WI38 (cell line): ENCODE data around the gene ZNF770.
A peak's percentile ranks its signal among the peaks of the same experiment; 100 is the strongest.

Experiments used
- H3K4me3 ChIP-seq: 2 replicates; pipeline ENCODE4 v1.5.1; 2011; ENCODE audit warnings: low read depth, mild to moderate bottlenecking, control low read depth, low read length
- TF ChIP-seq, protein P1 (sequence below): IDR thresholded peaks from 2 replicates; pipeline ENCODE4 v1.5.1; 2012; ENCODE audit warnings: low read depth, mild to moderate bottlenecking, control low read depth, low read length

Gene ZNF770, protein sequence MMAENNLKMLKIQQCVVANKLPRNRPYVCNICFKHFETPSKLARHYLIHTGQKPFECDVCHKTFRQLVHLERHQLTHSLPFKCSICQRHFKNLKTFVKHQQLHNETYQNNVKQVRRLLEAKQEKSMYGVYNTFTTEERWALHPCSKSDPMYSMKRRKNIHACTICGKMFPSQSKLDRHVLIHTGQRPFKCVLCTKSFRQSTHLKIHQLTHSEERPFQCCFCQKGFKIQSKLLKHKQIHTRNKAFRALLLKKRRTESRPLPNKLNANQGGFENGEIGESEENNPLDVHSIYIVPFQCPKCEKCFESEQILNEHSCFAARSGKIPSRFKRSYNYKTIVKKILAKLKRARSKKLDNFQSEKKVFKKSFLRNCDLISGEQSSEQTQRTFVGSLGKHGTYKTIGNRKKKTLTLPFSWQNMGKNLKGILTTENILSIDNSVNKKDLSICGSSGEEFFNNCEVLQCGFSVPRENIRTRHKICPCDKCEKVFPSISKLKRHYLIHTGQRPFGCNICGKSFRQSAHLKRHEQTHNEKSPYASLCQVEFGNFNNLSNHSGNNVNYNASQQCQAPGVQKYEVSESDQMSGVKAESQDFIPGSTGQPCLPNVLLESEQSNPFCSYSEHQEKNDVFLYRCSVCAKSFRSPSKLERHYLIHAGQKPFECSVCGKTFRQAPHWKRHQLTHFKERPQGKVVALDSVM

DNA sequence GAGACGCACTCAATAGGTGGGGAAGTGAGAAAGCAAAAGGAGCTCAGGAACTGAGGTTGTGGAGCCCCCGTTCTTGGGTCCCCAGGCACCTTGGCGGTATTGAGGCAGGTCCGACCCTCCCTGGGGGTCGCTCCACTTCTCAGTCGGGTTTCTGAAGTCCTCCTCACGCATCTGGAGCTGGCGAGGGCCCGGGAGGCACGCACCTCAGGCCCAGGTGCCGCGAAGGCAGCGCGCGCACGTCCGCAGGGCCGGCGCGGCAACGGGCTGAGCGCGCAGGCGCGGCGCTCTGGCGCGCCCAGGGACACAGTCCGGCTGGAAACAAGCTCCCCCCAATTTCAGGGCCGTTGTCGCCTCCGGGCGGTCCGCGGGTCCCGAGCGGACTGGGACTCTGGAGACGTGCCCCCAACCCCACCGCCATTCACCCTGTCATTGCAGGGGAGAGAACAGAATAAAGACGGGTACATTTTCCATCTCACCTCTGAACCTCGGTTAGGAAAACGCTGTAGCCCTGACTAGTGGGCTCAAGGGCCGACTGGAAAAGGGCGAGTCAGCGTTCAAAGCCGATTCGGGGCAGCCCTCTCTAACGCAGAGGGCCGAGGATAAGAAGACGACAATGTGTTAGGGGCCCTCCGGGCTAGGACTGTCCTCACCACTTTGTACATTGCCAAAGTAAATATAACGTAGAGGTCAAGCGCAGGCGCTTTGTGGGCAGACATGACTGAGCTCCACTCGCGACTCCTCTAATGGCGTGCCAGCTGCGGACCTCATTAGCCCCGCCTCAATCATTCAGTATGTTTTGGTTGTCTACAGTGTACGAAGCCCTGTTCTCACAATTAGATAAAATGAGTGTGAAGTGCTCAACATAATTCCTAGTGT, at the start of gene ZNF770:
Gene ZNF770 (minus strand): TSS at position 261 of the 876 bp plus-strand sequence. CDS start 4,853 bp downstream, outside the sequence.
- TF ChIP-seq, protein P1, sequence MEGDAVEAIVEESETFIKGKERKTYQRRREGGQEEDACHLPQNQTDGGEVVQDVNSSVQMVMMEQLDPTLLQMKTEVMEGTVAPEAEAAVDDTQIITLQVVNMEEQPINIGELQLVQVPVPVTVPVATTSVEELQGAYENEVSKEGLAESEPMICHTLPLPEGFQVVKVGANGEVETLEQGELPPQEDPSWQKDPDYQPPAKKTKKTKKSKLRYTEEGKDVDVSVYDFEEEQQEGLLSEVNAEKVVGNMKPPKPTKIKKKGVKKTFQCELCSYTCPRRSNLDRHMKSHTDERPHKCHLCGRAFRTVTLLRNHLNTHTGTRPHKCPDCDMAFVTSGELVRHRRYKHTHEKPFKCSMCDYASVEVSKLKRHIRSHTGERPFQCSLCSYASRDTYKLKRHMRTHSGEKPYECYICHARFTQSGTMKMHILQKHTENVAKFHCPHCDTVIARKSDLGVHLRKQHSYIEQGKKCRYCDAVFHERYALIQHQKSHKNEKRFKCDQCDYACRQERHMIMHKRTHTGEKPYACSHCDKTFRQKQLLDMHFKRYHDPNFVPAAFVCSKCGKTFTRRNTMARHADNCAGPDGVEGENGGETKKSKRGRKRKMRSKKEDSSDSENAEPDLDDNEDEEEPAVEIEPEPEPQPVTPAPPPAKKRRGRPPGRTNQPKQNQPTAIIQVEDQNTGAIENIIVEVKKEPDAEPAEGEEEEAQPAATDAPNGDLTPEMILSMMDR: no peak
- H3K4me3 ChIP-seq: peak within 1 kb of the TSS; percentile 98

DNA sequence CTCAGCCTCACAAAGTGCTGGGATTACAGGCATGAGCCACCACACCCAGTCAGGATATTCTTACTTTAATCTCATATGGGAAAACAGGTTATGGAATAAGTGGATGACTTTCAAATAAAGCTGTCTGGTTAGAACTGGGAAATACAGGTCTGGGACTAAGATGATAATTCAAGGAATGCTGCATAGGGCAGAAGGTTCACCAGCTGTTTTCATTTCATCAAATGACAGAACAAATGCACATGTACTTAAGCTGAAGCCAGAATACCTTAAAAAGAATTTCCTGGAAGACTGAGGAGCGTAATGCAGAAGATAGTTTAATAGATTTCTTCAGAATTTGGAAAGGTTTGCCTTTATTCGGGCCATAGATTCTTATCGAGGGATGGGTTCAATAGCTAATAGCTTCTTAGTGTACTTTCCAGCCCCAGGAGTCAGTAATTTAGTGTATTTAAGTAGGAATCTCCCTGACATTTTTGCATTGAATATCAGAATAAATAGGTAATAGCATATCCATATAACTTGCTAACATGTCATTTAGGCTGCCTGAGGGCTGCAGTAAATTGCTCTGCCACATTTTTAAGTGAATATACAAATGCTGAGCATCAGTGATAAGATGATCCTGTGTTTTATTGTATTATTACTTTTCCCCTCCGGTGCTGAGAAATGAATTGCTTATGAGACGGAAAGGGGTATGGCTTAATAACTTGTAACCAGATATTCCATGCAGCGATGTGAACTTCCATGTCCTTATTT, 40.3 kb upstream of the ZNF770 start:
- no peak overlapping the region for H3K4me3 ChIP-seq
- TF ChIP-seq, protein P1: no peak

DNA sequence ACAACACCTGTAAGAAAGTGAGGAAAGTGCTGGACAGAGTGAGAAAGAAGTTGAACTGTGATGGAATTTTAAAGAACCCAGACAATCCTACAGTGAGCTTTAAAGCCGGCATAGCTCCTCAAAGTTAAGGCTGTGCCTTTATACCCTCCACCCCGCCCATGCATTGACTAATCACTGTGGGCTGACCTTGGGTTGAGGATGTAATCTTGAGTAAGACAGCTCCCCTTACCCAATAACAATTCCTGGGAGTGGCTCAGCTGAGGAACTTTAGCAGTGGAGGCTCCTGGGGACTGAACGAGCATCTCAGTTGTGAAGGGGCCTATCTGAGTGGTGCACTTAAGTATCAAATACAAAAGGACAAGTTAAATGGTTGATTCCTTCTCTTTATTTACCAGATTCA, 35.7 kb upstream of the ZNF770 start:
- H3K4me3 ChIP-seq: no peak overlapping the region
- TF ChIP-seq, protein P1: no peak

DNA sequence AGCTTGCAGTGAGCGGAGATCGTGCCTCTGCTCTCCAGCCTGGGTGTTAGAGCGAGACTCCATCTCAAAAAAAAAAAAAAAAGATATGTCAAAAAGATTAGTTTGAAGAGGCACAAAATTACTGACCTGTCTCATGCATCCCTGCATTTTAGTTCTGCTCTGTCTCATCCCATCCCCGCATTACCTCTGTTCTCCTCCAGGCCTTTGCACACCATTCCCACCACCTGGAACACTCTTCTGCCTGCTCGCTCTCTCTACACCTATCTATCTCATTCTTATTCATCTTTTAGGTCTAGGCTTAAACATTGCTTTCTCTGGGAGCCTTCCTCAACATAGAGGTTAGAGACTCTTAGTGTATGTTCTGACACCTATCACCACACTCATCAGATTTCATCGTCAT, 32.9 kb upstream of the ZNF770 start:
- no peak overlapping the region for H3K4me3 ChIP-seq

DNA sequence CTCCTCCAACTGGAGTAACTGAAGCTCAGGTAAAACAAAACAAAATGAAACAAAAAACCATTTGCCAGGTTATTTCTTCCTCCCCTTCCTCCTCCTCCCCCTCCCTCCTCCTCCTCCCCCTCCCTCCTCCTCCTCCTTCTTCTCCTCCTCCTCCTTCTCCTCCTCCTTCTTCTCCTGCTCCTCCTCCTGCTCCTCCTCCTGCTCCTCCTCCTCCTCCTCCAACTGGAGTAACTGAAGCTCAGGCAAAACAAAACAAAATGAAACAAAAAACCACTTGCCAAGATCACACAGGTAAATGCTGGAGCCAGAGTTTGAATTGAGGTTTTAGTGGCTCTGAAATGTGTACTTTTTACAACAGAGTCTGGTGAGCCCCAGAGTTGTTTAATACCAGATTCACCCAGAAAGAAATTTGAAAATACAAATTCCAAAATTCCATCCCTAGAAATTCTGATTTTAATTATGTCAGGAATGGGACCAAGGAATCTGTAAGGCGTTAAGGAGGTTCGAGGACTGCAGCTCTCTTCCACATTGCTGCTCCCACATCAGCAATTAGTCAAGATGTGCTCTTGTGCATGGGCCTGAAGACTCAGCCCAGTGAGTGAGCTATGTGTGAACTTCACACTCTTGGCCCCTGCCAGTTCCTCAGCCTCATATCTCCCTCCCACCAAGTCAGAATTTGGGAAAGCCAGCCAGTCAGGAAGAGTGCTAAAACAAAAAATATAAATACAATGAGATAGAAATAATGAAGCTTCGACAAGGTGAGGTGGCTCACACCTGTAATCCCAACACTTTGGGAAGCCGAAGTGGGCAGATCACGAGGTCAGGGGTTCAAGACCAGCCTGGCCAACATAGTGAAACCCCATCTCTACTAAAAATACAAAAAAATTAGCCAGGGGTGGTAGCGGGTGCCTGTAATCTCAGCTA, 31.6 kb upstream of the ZNF770 start:
- H3K4me3 ChIP-seq: no peak overlapping the region
- TF ChIP-seq, protein P1: no peak

More for the DNA sequence above, 32.9 kb upstream of the ZNF770 start:
- TF ChIP-seq, protein P1: no peak

DNA sequence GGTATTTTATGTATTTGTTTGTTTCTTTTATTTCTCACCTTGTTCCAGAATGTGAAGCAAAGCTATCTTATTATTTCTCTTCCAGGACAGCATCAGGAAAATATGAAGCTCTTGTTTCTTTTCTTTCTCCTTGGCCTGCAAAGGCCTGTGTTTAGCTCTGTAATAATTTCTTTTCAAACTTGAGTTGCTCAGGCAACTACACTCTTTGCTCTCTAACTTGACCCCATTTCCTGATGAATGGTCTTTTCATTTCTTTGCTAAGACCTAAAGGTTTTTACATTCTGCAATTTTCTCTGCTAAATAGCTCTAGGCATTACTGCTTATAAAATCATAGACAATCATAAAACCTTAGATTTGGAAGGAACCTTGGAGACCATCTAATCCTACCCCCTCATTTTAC, 26.2 kb upstream of the ZNF770 start:
- TF ChIP-seq, protein P1: no peak
- no peak overlapping the region for H3K4me3 ChIP-seq
